Neural cell (in vitro differentiated cells): ENCODE measurements around the gene CRNKL1. TPM values are rescaled to one million over a fixed set of nuclear protein-coding genes. Genes with fewer than 3 reads are reported as not detected.

Source experiments
- H2AFZ ChIP-seq: fragments of 200-600, 300-800 bp; sonication (generic), shearing (Covaris generic); 2 replicates; pipeline ENCODE4 v1.6.0; 2014; ENCODE audit warnings: low read depth, mild to moderate bottlenecking, antibody characterized with exemption, low read length, moderate library complexity
- H3F3A ChIP-seq: fragments of 200-600 bp; shearing (Covaris generic); 2 replicates; pipeline ENCODE4 v1.6.1; 2016; ENCODE audit warnings: mild to moderate bottlenecking, moderate library complexity, mixed read lengths, antibody characterized with exemption, low read length; ENCODE audit not compliant: insufficient read depth, poor library complexity, severe bottlenecking
- H3K27ac ChIP-seq: fragments of 200-600, 300-800 bp; sonication (generic), shearing (Covaris generic); 2 replicates; pipeline ENCODE4 v1.5.1; 2014; ENCODE audit warnings: mild to moderate bottlenecking, low read length, moderate library complexity
- H3K27me3 ChIP-seq: fragments of 300-800, 200-600 bp; sonication (generic), shearing (Covaris generic); 2 replicates; pipeline ENCODE4 v1.6.0; 2014; ENCODE audit warnings: mild to moderate bottlenecking, low read depth, low read length, moderate library complexity; ENCODE audit not compliant: insufficient read depth
- H3K36me3 ChIP-seq: fragments of 300-800, 200-600 bp; sonication (generic), shearing (Covaris generic); 2 replicates; pipeline ENCODE4 v1.5.1; 2014; ENCODE audit warnings: mild to moderate bottlenecking, antibody characterized with exemption, low read length, moderate library complexity; ENCODE audit not compliant: insufficient read depth
- H3K4me2 ChIP-seq: fragments of 300-800, 200-600 bp; sonication (generic), shearing (Covaris generic); 2 replicates; pipeline ENCODE4 v1.6.0; 2014; ENCODE audit warnings: mild to moderate bottlenecking, low read length
- H3K4me3 ChIP-seq: fragments of 300-800, 200-600 bp; sonication (generic), shearing (Covaris generic); 2 replicates; pipeline ENCODE4 v1.5.1; 2014; ENCODE audit warnings: mild to moderate bottlenecking, low read length, moderate library complexity
- H3K79me2 ChIP-seq: fragments of 200-600 bp; shearing (Covaris generic); replicated peaks from 2 replicates; pipeline ENCODE4 v1.6.0; 2014; ENCODE audit warnings: mild to moderate bottlenecking, low read length, moderate library complexity; ENCODE audit not compliant: insufficient read depth
- H3K9ac ChIP-seq: fragments of 300-800, 200-600 bp; sonication (generic), shearing (Covaris generic); 2 replicates; pipeline ENCODE4 v1.6.1; 2016; ENCODE audit warnings: mild to moderate bottlenecking, low read length, mixed read lengths
- H3K9me2 ChIP-seq: fragments of 200-600 bp; shearing (Covaris generic); 2 replicates; pipeline ENCODE4 v1.6.1; 2016; ENCODE audit warnings: mild to moderate bottlenecking, low read length, mixed read lengths; ENCODE audit not compliant: insufficient read depth
- H3K9me3 ChIP-seq: fragments of 200-600, 300-800 bp; sonication (generic), shearing (Covaris generic); 2 replicates; pipeline ENCODE4 v1.6.1; 2016; ENCODE audit warnings: mild to moderate bottlenecking, mixed run types, low read length, moderate library complexity, mixed read lengths
- H4K20me1 ChIP-seq: fragments of 200-600 bp; shearing (Covaris generic); 2 replicates; pipeline ENCODE4 v1.6.1; 2016; ENCODE audit warnings: mild to moderate bottlenecking, mixed run types; ENCODE audit not compliant: insufficient read depth
- EP300 ChIP-seq: fragments of 450-650 bp; conservative IDR thresholded peaks from 2 replicates; pipeline ENCODE4 v1.6.1; 2014; ENCODE audit warnings: antibody characterized with exemption, mild to moderate bottlenecking, moderate library complexity; ENCODE audit not compliant: poor library complexity, severe bottlenecking
- EZH2 ChIP-seq: fragments of 200-600, 300-800 bp; shearing (Covaris generic), sonication (generic); IDR thresholded peaks from 2 replicates; pipeline ENCODE4 v1.6.1; 2014; ENCODE audit warnings: antibody characterized with exemption, low read length, borderline replicate concordance, mild to moderate bottlenecking; ENCODE audit not compliant: insufficient read depth, poor library complexity, severe bottlenecking
- MXI1 ChIP-seq: fragments of 450-650 bp; conservative IDR thresholded peaks from 2 replicates; pipeline ENCODE4 v1.6.1; 2014; ENCODE audit warnings: antibody characterized with exemption, mild to moderate bottlenecking; ENCODE audit not compliant: poor library complexity, severe bottlenecking
- POLR2AphosphoS5 ChIP-seq: IDR thresholded peaks from 2 replicates; pipeline ENCODE4 v1.6.1; 2012
- RAD21 ChIP-seq: fragments of 450-650 bp; conservative IDR thresholded peaks from 2 replicates; pipeline ENCODE4 v1.6.1; 2014; ENCODE audit warnings: antibody characterized with exemption, mild to moderate bottlenecking, moderate library complexity
- SMC3 ChIP-seq: fragments of 450-650 bp; conservative IDR thresholded peaks from 2 replicates; pipeline ENCODE4 v1.6.1; 2014; ENCODE audit warnings: antibody characterized with exemption, mild to moderate bottlenecking, moderate library complexity; ENCODE audit not compliant: poor library complexity
- TAF1 ChIP-seq: IDR thresholded peaks from 2 replicates; pipeline ENCODE4 v1.6.1; 2012; ENCODE audit warnings: low read depth
- polyA plus RNA-seq: library from polyadenylated mRNA; depleted of rRNA; stranded (reverse); fragments of >200 nt; gene quantifications from 2 replicates; pipeline ENCODE4 v1.2.3, GENCODE V29; 2014
- TF ChIP-seq, protein P1 (sequence below): IDR thresholded peaks from 2 replicates; pipeline ENCODE4 v1.6.1; 2012; ENCODE audit warnings: borderline replicate concordance
- TF ChIP-seq, protein P2 (sequence below): fragments of 450-650 bp; IDR thresholded peaks from 2 replicates; pipeline ENCODE4 v1.5.1; 2014; ENCODE audit warnings: antibody characterized with exemption, mild to moderate bottlenecking, moderate library complexity; ENCODE audit not compliant: poor library complexity, severe bottlenecking

The CRNKL1 gene
- polyA plus RNA-seq, 1 donor from 2014 or later, result 27.0 TPM

DNA sequence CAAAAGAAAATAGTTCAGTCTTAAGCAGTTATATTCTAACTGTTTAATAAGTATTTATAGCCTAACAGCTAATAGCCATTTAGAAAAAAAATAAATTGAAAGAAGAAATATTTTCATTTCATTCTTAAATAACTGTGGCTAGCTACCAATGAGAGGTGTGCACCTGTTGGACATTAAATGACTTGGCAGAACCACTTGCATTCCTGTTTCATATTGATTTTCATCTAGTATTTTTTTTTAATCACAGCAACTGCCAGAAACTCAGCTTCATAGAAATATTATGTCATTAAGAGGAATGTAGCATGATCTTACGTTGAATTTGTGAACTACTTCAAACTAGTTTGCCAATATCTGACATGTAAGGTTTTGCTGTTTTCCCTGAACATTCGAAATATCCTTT lies 25.0 kb downstream of the CRNKL1 start:
- Histone ChIP-seq H3K9me3 (no peaks in the 10 kb centered on the region), H3K9me2 (no peaks in the 10 kb centered on the region), H3K9ac (no peak overlapping the region), H3K4me2 (no peak overlapping the region), H3K79me2 (peaks cover 16% of the 10 kb centered on the region), H2AFZ (no peak overlapping the region), H4K20me1 (no peaks in the 10 kb centered on the region), H3F3A (no peaks in the 10 kb centered on the region), H3K27ac (no peak overlapping the region), H3K4me3 (no peak overlapping the region), H3K27me3 (no peaks in the 10 kb centered on the region), H3K36me3 (no peaks in the 10 kb centered on the region)
- TF ChIP-seq EP300 (no peak), EZH2 (no peak), TAF1 (no peak), SMC3 (no peak), RAD21 (no peak), POLR2AphosphoS5 (no peak), MXI1 (no peak)
- TF ChIP-seq, protein P1, sequence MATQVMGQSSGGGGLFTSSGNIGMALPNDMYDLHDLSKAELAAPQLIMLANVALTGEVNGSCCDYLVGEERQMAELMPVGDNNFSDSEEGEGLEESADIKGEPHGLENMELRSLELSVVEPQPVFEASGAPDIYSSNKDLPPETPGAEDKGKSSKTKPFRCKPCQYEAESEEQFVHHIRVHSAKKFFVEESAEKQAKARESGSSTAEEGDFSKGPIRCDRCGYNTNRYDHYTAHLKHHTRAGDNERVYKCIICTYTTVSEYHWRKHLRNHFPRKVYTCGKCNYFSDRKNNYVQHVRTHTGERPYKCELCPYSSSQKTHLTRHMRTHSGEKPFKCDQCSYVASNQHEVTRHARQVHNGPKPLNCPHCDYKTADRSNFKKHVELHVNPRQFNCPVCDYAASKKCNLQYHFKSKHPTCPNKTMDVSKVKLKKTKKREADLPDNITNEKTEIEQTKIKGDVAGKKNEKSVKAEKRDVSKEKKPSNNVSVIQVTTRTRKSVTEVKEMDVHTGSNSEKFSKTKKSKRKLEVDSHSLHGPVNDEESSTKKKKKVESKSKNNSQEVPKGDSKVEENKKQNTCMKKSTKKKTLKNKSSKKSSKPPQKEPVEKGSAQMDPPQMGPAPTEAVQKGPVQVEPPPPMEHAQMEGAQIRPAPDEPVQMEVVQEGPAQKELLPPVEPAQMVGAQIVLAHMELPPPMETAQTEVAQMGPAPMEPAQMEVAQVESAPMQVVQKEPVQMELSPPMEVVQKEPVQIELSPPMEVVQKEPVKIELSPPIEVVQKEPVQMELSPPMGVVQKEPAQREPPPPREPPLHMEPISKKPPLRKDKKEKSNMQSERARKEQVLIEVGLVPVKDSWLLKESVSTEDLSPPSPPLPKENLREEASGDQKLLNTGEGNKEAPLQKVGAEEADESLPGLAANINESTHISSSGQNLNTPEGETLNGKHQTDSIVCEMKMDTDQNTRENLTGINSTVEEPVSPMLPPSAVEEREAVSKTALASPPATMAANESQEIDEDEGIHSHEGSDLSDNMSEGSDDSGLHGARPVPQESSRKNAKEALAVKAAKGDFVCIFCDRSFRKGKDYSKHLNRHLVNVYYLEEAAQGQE, result no peak
- TF ChIP-seq, protein P2, sequence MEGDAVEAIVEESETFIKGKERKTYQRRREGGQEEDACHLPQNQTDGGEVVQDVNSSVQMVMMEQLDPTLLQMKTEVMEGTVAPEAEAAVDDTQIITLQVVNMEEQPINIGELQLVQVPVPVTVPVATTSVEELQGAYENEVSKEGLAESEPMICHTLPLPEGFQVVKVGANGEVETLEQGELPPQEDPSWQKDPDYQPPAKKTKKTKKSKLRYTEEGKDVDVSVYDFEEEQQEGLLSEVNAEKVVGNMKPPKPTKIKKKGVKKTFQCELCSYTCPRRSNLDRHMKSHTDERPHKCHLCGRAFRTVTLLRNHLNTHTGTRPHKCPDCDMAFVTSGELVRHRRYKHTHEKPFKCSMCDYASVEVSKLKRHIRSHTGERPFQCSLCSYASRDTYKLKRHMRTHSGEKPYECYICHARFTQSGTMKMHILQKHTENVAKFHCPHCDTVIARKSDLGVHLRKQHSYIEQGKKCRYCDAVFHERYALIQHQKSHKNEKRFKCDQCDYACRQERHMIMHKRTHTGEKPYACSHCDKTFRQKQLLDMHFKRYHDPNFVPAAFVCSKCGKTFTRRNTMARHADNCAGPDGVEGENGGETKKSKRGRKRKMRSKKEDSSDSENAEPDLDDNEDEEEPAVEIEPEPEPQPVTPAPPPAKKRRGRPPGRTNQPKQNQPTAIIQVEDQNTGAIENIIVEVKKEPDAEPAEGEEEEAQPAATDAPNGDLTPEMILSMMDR, result no peak

DNA sequence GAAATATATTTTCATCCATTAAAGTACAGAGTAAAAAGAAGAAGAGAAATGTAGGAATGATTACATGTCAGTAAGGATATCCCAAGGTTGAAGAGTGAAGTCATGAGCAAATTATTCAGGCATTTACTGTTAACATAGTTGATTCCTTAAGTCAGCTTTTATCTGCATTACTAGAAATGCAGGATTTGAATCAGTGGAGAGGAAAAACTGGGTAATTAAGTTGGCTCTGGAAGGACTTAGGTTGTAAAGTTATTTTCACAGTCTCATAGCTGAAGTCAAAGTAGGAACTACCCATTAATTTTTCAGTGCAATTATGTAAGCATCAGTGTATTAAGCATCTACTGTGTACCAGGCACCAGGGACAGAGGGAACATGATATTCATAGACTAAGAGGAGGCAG lies 27.3 kb downstream of the CRNKL1 start:
- Histone ChIP-seq H3K4me2 (no peak overlapping the region), H3K4me3 (no peak overlapping the region), H3K9me3 (no peaks in the 10 kb centered on the region), H3K27ac (no peak overlapping the region), H3K9me2 (no peaks in the 10 kb centered on the region), H2AFZ (no peak overlapping the region), H3K79me2 (peaks cover 27% of the 10 kb centered on the region), H3F3A (no peaks in the 10 kb centered on the region), H3K27me3 (no peaks in the 10 kb centered on the region), H3K9ac (no peak overlapping the region), H4K20me1 (no peaks in the 10 kb centered on the region), H3K36me3 (no peaks in the 10 kb centered on the region)
- no peak for TF ChIP-seq EP300
- TF ChIP-seq, protein P2, result no peak
- TF ChIP-seq, protein P1, result no peak
- TF ChIP-seq TAF1, result no peak
- no peak for TF ChIP-seq RAD21
- no peak for TF ChIP-seq POLR2AphosphoS5
- no peak for TF ChIP-seq MXI1
- no peak for TF ChIP-seq EZH2
- no peak for TF ChIP-seq SMC3
